HG02938 (cell line): Measurements from ENCODE around the gene FGF19.

Experiments used
- ATAC-seq: cut with Tn5 transposase; IDR thresholded peaks from one replicate; pipeline ENCODE4 v1.9.1; 2021; ENCODE audit warnings: mild to moderate bottlenecking, moderate library complexity; ENCODE audit not compliant: unreplicated experiment

Gene FGF19

GRCh38 chr11:69718912-69719311, 15.1 kb upstream of the FGF19 start:
- ATAC-seq = no peak

DNA sequence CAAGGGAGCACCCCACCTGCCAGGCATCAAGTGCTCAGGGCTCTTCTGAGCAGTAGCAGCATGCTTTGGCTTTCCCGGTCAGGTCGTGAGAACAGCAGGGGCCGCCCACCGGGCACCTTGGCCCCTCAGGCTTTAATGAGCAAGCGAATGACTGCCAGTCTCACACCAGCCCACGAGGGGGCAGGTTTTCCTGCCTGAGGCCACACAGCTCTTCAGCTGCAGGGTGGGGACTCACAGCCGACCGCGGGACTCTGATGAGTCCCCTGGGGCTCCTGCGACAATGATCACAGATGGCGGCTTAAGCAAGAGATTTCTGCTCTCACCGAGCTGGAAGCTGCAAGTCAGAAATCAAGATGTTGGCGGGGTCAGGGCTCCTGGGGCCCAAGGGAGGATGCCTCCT, 14.3 kb upstream of the FGF19 start:
- no peak for ATAC-seq

DNA sequence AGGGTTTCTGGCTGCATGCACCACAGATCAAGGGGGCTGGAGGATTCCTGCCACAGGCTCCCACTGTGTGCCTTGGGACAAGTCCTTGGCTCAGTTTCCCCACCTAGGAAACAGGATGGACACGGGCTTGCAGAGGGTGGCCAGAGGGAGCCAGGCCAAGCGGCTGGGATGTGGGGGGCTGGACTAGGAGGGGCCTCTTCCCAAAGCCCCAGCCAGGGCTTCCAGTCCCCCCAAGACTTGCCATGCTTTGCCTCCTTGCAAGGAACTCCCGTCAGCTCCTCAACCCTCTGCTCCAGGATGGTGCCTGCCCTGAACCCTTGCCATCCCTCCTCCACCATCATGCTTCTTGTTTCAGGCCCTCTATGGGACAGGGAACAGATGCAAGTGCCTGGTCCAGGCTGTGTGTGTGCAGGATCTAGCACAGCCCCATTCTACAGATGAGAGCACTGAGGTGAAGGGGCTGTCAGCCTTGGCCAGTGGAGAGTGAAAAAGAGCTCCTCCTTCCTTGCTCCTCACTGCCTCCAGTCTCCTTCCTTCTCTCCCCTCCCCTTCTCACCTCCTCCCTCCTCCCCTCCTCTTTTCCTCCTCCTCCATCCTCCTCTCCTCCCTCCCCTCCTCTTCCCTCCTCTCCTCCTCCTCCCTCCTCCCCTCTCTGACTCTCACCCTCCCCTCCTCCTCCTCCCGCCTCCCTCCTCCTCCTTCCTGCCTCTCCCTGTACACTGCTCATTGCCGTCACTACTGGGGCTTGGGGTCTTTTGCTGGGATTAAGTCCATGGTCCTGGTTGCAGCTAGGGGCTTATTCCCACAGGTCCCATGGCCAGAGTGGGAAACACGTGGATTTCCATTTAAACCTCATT, 13.3 kb upstream of the FGF19 start:
- ATAC-seq = no peak

DNA sequence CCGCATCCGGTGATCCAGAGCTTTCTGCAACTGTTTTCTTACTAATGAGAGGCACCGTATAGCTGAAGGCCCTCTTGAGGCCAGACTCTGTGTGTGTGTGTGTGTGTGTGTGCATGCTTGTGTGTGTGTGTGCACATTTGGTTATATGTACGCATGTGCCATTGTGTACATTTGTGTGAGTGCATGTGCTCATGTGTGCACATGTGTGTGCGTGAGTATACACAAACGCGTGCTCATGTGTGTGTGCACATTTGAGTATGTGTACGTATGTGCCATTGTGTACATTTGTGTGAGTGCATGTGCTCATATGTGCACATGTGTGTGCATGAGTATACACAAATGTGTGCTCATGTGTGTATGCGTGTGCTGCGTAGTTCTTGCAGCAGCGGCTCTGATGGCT, 12.3 kb upstream of the FGF19 start:
- ATAC-seq = no peak

DNA sequence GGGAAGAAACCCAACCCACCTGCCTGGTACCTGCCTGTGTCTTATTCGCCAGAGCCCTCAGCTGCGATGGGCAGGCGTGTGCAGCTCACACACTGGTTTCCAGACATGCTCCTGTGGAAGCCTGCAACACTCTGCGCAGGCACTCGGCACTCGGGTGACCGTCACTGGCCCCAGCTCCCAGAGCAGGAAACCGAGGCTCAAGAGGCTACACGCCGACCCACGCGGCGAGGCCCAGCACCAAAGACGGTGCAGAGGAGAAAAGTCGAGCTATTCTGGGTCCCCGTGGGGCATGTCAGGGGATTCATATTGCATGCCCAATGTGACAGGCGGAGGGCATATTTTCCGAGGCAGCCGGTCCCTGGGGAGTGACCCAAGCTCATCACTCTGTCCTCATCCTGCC, 11.6 kb upstream of the FGF19 start:
- no peak for ATAC-seq

- no peak for ATAC-seq
Observed at GRCh38 chr11:69711822-69712801, 8.3 kb upstream of the FGF19 start.

DNA sequence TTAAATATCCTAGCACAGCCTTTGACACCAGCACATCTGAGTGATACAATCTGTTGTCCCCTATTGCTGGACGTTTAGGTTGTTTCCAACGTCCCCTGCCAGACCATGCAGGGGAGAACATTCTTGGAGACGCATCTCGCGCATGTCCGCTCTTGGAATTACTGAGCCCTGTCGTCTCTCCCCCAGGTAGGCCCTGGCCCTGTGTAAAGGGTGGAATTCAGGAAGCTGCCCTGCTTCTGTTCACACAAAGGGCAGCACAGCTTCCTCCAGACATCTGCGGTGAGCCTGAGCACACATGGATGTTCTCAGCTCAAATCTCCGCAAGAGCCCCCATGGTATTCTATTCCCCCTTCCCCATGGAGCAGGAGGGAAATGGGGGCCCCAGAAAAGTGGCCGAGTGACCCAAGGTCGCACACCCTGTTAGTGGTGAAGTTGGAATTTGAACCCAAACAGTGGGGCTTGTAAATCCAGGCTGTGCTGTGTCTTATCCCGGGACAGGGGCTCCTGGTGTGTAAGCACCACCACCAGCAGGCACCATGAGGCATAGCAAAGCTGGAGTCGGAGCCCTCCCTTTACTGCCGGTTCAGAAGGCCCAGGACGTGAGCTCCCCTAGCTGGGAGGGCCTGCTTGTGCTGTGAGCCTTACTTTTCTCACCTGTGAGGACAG, 5.0 kb upstream of the FGF19 start:
- no peak for ATAC-seq

DNA sequence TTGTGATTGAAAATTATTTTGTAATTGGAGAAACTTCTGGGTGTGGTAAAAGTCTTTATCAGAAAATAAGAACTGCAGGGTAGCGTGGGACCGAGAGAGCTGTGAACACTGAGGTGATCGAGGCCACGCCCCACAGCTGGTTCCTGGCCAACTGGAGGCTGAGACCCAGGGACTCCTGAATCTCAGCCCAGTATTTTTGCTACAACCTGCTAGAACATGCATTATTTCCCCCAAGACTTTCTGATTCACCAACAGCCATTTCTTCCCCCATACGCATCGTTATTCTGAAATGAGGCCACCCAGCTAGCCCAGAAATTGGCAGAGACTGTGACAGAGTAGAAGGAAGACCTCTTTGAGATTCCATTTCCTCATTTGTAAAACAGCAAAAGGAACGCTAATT, 3.4 kb upstream of the FGF19 start:
- ATAC-seq = no peak

GRCh38 chr11:69705901-69706787, 2.3 kb upstream of the FGF19 start:
- no peak for ATAC-seq

- no peak for ATAC-seq
Observed at GRCh38 chr11:69705351-69705811, 1.6 kb upstream of the FGF19 start.

DNA sequence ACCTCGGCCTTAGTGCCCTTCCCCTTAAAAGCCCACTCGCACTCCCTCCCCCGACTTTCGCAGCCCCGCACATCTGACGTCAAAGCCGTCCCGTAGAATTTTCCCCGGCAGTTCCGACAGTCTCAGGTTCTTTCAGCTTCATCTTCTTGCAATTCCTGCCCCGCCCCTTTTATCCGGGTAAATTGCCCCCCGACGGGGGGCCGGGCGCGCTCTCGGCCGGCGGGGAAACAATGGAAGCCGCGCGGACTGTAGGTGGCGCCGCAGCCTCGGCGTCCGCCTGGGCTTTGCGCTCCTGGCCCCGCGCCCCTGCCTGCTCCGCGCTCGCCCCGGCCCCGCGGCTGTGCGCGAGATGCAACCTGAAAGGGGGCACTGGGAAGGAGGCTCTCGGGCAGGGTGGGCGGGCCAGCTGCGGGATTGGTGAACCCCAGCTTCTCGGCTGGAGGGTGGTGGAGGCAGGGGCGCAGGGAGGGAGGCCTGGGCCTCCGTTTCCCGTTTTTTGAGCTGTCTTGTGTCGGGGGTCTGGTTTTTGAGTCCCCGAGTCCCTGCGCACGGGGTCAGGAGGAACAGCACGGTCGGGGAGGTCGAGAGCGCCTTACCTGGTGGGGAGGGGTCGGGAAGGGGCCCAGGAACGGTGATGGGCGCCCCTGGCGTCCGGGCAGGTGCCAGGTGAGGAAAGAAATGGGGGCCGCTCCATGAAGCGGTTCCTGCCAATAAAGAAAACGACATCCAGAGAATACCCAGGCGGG, 859 bp upstream of the FGF19 start:
- ATAC-seq = no peak

DNA sequence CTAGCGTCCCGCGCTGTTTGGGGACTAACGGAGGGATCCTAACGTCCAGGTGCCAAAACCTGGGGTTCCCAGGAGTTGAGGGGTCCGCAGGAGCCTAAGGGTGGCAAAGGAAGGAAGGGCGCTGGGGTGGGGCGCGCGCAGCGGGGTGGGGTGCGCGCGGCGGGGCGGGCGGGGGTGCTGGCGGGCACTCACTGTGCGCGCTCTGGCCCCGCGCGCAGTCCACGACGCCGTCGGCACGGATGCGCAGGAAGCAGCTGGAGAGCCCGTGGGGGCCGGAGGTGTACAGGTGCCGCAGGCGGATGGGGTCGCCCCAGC, 412 bp downstream of the FGF19 start:
- ATAC-seq = no peak

- no peak for ATAC-seq
Observed at GRCh38 chr11:69702769-69703452, 911 bp downstream of the FGF19 start.

GRCh38 chr11:69702239-69702691, 1.6 kb downstream of the FGF19 start:
- no peak for ATAC-seq

DNA sequence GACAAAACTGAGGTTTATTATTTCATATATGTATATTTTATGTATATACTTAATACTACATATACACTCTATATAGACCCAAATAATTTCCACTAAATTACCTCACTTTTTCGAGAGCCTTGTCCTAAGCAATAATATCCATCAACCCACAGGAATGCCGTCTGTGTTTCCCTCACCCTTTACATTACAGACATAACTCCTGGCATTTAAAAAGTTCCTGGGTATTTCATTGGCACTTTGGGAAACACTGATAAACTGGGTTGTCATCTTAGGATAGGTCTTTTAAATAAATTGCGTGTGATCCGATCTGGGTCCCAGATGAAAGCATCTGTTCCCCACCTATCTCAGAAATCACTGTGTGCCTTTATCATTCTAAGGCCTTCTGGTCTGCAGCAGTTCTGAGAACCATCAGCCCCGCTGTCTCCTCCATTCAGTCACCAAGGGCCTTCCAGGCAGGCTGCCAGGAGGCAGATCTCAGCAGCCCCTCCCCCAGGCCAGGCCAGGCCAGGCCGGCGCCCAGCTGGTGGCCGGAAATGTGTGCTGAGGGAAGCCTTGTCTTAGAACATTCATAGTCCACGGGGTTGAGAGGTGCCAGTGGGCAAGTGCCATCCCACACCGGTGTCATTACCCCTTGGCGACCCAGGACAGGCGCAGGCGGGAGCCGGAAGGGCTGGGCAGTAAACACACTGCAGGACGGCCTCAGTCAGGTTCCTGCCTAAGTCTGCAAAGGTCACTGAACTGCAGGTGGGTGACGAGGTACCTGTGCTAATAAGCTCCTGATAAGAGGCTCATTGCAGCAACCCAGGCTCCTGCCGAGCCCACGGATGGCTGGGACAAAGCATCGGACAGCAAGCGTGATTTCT, 3.3 kb downstream of the FGF19 start:
- ATAC-seq = no peak

- no peak for ATAC-seq
Observed at GRCh38 chr11:69699213-69699612, 4.6 kb downstream of the FGF19 start.

DNA sequence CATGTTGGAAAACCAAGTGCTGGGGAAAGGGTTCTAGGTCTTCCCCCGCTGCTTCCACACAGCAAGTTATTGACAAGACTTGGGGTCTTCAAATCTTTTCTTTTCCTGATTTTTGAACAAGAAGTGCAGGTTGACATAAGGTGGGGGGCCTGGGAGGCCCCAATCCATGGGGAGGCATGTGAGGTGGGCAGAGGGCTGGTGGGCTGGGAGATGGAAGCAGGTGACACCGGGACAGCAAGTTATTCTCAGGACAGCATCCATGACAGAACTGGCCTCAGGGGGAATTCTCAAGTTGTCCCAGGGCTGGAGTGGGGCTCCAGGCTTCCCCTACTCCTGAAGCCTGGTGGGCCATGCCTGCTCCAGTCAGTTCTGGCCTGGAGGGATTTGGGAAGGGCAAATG, 5.5 kb downstream of the FGF19 start:
- no peak for ATAC-seq

DNA sequence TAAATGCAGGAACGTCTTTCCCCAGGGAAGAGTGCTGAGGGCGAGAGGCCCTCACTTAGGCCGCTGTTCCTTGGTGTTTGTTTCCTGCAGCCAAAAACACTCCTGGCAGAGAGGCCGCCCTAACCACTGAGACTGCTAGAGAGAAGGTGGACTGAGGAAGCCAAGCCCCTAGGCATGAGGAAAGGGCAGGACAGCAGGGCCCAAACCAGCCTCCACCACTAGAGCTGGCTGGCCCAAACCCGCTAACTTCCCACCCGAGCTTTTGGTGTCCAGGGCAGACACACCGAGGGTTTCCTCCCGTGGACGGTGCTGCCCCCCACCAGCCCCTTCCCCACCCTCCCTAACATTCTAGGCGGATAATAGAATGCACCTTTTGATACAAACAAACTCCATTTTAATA, 6.0 kb downstream of the FGF19 start:
- ATAC-seq = no peak
